Heart left ventricle (tissue), 16 donors: Measurements from ENCODE around the gene SEMA4D. TPM values are rescaled to one million over a fixed set of nuclear protein-coding genes. Genes with fewer than 3 reads are reported as not detected.
A peak's percentile ranks its signal among the peaks of the same experiment; 100 is the strongest.

Experiments
- ATAC-seq, 4 donors: fragments of 200-7000 bp; cut with Tn5 transposase; one replicate each; pipeline ENCODE4 v1.9.1; 2020 to 2022; ENCODE audit warnings: moderate library complexity in 4 of 4, mild to moderate bottlenecking in 3 of 4, moderate number of reproducible peaks in 1 of 4
- DNase-seq, 5 donors: peaks; one replicate each; pipeline ENCODE4 v3.0.0-alpha.2; 2020
- H3K27ac ChIP-seq, 12 donors: fragments of 200-600 bp; sonication (generic) in 4 of 12; one replicate each; pipeline versions ENCODE4 v1.5.0 to v1.8.0; 2016 to 2022; ENCODE audit warnings: mild to moderate bottlenecking in 2 of 12
- H3K27me3 ChIP-seq, 9 donors: fragments of 200-600 bp; sonication (generic) in 2 of 9; one replicate each; pipeline versions ENCODE4 v1.5.1 to v1.8.0; 2016 to 2022; ENCODE audit warnings: mild to moderate bottlenecking in 3 of 9
- H3K36me3 ChIP-seq, 9 donors: fragments of 200-600 bp; sonication (generic) in 2 of 9; one replicate each; pipeline versions ENCODE4 v1.5.0 to v1.8.0; 2018 to 2022; ENCODE audit warnings: mild to moderate bottlenecking in 2 of 9
- H3K4me1 ChIP-seq, 12 donors: fragments of 200-600 bp; sonication (generic) in 4 of 12; one replicate each; pipeline versions ENCODE4 v1.5.0 to v1.8.0; 2016 to 2022; ENCODE audit warnings: mild to moderate bottlenecking in 3 of 12
- H3K4me3 ChIP-seq, 12 donors: fragments of 200-600 bp; sonication (generic) in 4 of 12; one replicate each; pipeline versions ENCODE4 v1.5.0 to v1.8.0; 2017 to 2022; ENCODE audit warnings: mild to moderate bottlenecking in 9 of 12, moderate library complexity in 4 of 12
- H3K9me3 ChIP-seq, 12 donors: fragments of 200-600 bp; sonication (generic) in 4 of 12; one replicate each; pipeline versions ENCODE4 v1.5.0 to v1.8.0; 2016 to 2022; ENCODE audit warnings: mild to moderate bottlenecking in 1 of 12
- CTCF ChIP-seq, 12 donors: fragments of 200-600 bp; sonication (generic) in 4 of 12; IDR thresholded peaks; one replicate each; pipeline versions ENCODE4 v1.5.0 to v1.8.0; 2018 to 2022; ENCODE audit warnings: antibody characterized with exemption in 12 of 12, mild to moderate bottlenecking in 5 of 12
- POLR2A ChIP-seq, 2 donors: fragments of 450-650 bp; IDR thresholded peaks; one replicate each; pipeline ENCODE4 v1.6.1; 2017; ENCODE audit warnings: antibody characterized with exemption in 2 of 2, mild to moderate bottlenecking in 2 of 2, moderate library complexity in 2 of 2
- WGBS, 4 donors: extraction: QIAGEN DNeasy Blood & Tissue Kit in 2 of 4; methylation state at CpG; one replicate each; pipeline versions ENCODE4 v1.1.5 to v1.1.7; 2013 to 2018; 5-methylcytosine and 5-hydroxymethylcytosine counted together
- intact Hi-C, 10 donors: fragments of 100-400 bp; cut with DNase I; formaldehyde crosslinking; loops; one replicate each; pipeline versions ENCODE4 v1.11.1 to v1.14.2; 2022
- polyA plus RNA-seq, 2 donors: library from polyadenylated mRNA; stranded (reverse); fragments of 200-250 nt; gene quantifications; one replicate each; pipeline ENCODE4 v1.2.3, GENCODE V29; 2013
- total RNA-seq, 9 donors: library from RNA; depleted of rRNA in 2 of 9; stranded (reverse); fragments of >200 nt in 2 of 9; fragmentation: NEBNext Ultra II Directional in 3 of 9; extraction: Animal tissue kit (Norgen Biotek cat#: 25700) in 3 of 9; gene quantifications; one replicate each; pipeline versions ENCODE4 v1.1.0 to v1.2.4, GENCODE V29; 2016 to 2023
- donor health status: ischemic (EF 13 %, LVEDD 7.1; RV severe dilation, severe dysfunction).
- donor health status: healthy with polysubstance abuse.
- donor health status: DM: no; HTN: yes; CAD: no.
- donor health status: DM: no; HTN: no; CAD: no.
- donor health status: ischemic (EF 25% LVEDD 6.9; RV normal size, moderate dysfunction).
- donor health status: ischemic (EF 25% LVEDD 5.7; RV mildly dilated, moderate dysfunction).
- donor health status: healthy.
- donor health status: DM: yes; HTN: yes; CAD: no.
- donor health status: ischemic (EF 35%, LVEDD 5.7; RV mildly dilated, moderate dysfunction).
- donor health status: nonischemic (EF 11% LVEDD 7.7; RV severe dilation, severe dysfunction).
- donor health status: DM: yes; HTN: yes; CAD: no.
- donor health status: PGD.
- donor health status: ischemic (EF 29% LVEDD 5.4; RV normal size, mild dysfunction).
- donor health status: nonischemic (EF 23%, LVEDD 6.1; RV moderate dilation, normal function).

The SEMA4D gene
- total and polyA plus RNA-seq, 11 donors, result 4.0 to 59.8 (median 20.2) TPM

- Histone ChIP-seq H3K27me3 (no peaks in the 10 kb centered on the region), H3K36me3 (no peaks in the 10 kb centered on the region), H3K27ac (no peak overlapping the region), H3K4me1 (peaks cover 0 to 57% (median 11%) of the 10 kb centered on the region in 12 donors), H3K9me3 (no peaks in the 10 kb centered on the region), H3K4me3 (no peak overlapping the region)
- TF ChIP-seq CTCF (IDR thresholded peaks at IDR 0.05) (no peak), POLR2A (IDR thresholded peaks at IDR 0.05) (no peak)
- peak in 1 of 5 donors; percentile 49 for DNase-seq
- no peak for ATAC-seq
- intact Hi-C loops, result no loop called here
- 85 to 94% (median 90%) methylated on average over 10 to 11 of the region's 11 CpGs for WGBS, 4 donors
Measured at GRCh38 chr9:89433826-89434225, 64.1 kb downstream of the SEMA4D start.

- Histone ChIP-seq H3K36me3 (no peaks in the 10 kb centered on the region), H3K9me3 (no peaks in the 10 kb centered on the region), H3K4me3 (no peak overlapping the region), H3K27ac (no peak overlapping the region), H3K4me1 (peaks cover 0 to 62% (median 11%) of the 10 kb centered on the region in 12 donors), H3K27me3 (no peaks in the 10 kb centered on the region)
- ATAC-seq, result peak in 2 of 4 donors; percentile 17 to 46
- no peak for TF ChIP-seq POLR2A (IDR thresholded peaks at IDR 0.05)
- TF ChIP-seq CTCF (IDR thresholded peaks at IDR 0.05), result no peak
- WGBS, 4 donors, result 64 to 75% (median 73%) methylated on average over 8 to 13 of the region's 13 CpGs
- intact Hi-C loops, result no loop called here
- DNase-seq, result peak in 1 of 5 donors; percentile 42
Measured at GRCh38 chr9:89432986-89433530, 64.9 kb downstream of the SEMA4D start.

- Histone ChIP-seq H3K9me3 (no peaks in the 10 kb centered on the region), H3K4me1 (peaks cover 0 to 62% (median 11%) of the 10 kb centered on the region in 12 donors), H3K4me3 (no peak overlapping the region), H3K27ac (peak overlapping the region in 2 of 12 donors; percentile 1 to 39), H3K27me3 (no peaks in the 10 kb centered on the region), H3K36me3 (no peaks in the 10 kb centered on the region)
- TF ChIP-seq CTCF (IDR thresholded peaks at IDR 0.05) (no peak), POLR2A (IDR thresholded peaks at IDR 0.05) (no peak)
- DNase-seq (peak in 1 of 5 donors; percentile 11), ATAC-seq (peak in 3 of 4 donors; percentile 13 to 46 (median 40))
- intact Hi-C loops, result no loop called here
- WGBS, 4 donors, result 64 to 72% (median 69%) methylated on average over 6 of the region's 6 CpGs
Measured at GRCh38 chr9:89431930-89432725, 65.8 kb downstream of the SEMA4D start.

- Histone ChIP-seq H3K4me1 (peaks cover 0 to 62% (median 11%) of the 10 kb centered on the region in 12 donors), H3K27me3 (no peaks in the 10 kb centered on the region), H3K36me3 (no peaks in the 10 kb centered on the region), H3K9me3 (no peaks in the 10 kb centered on the region), H3K4me3 (no peak overlapping the region), H3K27ac (no peak overlapping the region)
- DNase-seq (peak in 1 of 5 donors; percentile 15), ATAC-seq (no peak)
- intact Hi-C loops, result no loop called here
- 74 to 91% (median 82%) methylated on average over 6 of the region's 6 CpGs for WGBS, 4 donors
- TF ChIP-seq POLR2A (IDR thresholded peaks at IDR 0.05) (no peak), CTCF (IDR thresholded peaks at IDR 0.05) (no peak)
Measured at GRCh38 chr9:89430995-89431394, 66.9 kb downstream of the SEMA4D start.
